ENCODE data around the gene DNPH1. TPM values are rescaled to one million over a fixed set of nuclear protein-coding genes. Genes with fewer than 3 reads are reported as not detected.

Gene DNPH1
- total and polyA plus RNA-seq, 2 donors (not counting 3 experiments of a cell fraction or from before 2014, with no cell fraction given) = 37.7 to 120 TPM

DNA sequence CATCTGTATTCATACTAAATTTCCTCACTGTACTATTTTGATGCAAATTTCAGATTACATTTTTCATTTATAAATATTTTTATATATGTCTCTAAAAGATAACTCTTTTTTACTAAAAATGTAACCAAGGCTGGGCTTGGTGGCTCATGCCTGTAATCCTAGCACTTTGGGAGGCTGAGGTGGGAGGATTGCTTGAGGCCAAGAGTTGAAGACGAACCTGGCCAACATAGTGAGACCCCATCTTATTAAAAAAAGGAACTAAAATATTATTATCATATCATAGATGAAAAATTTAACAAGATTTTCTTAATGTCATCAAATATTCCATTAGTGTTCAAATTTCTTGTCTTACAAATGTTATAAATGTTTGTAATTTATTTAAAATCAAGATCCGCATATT, 6.6 kb upstream of the DNPH1 start:
- Histone ChIP-seq H3K4me3 (replicated peaks in 1 of 3; ENCODE audit: insufficient read depth in 1 of 3, low read depth in 1 of 3, low read length in 3 of 3) (no peak overlapping the region), H3K9ac (replicated peaks; ENCODE audit: extremely low read depth, insufficient read depth, low read length) (no peak overlapping the region), H3K9me1 (replicated peaks; ENCODE audit: control insufficient read depth, extremely low read depth, insufficient read depth, low read length) (no peaks in the 10 kb centered on the region), H3K9me3 (replicated peaks; ENCODE audit: control insufficient read depth, insufficient read depth, low read length) (no peaks in the 10 kb centered on the region), H4K20me1 (replicated peaks; ENCODE audit: control insufficient read depth, extremely low read depth, insufficient read depth, low read length) (no peaks in the 10 kb centered on the region), H3K36me3 (ENCODE audit: control insufficient read depth in 2 of 2, extremely low read depth in 1 of 2, insufficient read depth in 2 of 2, low read length in 2 of 2) (no peaks in the 10 kb centered on the region), H3K4me2 (ENCODE audit: insufficient read depth, low read length) (no peak overlapping the region), H3K27ac (ENCODE audit: insufficient read depth, low read depth, low read length) (no peak overlapping the region), H3K79me2 (ENCODE audit: control insufficient read depth, insufficient read depth, low read length) (no peaks in the 10 kb centered on the region), H2AFZ (ENCODE audit: low read depth, low read length) (no peak overlapping the region), H3K27me3 (ENCODE audit: control insufficient read depth in 2 of 2, insufficient read depth in 2 of 2, low read length in 2 of 2) (peaks cover 18 to 25% of the 10 kb centered on the region in 2 experiments), H3K4me1 (ENCODE audit: control insufficient read depth, extremely low read depth, insufficient read depth, low read length) (no peaks in the 10 kb centered on the region)
- dilution Hi-C loops (cut with MboI; ENCODE audit: extremely low pct_ligation_motif_present, low sequenced_read_pairs) = no loop called here
- TF ChIP-seq MYC (IDR thresholded peaks at IDR 0.05; ENCODE audit: low read depth, low read length) = no peak
- TF ChIP-seq, protein P1, sequence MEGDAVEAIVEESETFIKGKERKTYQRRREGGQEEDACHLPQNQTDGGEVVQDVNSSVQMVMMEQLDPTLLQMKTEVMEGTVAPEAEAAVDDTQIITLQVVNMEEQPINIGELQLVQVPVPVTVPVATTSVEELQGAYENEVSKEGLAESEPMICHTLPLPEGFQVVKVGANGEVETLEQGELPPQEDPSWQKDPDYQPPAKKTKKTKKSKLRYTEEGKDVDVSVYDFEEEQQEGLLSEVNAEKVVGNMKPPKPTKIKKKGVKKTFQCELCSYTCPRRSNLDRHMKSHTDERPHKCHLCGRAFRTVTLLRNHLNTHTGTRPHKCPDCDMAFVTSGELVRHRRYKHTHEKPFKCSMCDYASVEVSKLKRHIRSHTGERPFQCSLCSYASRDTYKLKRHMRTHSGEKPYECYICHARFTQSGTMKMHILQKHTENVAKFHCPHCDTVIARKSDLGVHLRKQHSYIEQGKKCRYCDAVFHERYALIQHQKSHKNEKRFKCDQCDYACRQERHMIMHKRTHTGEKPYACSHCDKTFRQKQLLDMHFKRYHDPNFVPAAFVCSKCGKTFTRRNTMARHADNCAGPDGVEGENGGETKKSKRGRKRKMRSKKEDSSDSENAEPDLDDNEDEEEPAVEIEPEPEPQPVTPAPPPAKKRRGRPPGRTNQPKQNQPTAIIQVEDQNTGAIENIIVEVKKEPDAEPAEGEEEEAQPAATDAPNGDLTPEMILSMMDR (IDR thresholded peaks at IDR 0.05; ENCODE audit: extremely low read depth in 1 of 2, insufficient read depth in 1 of 2, low read depth in 1 of 2, low read length in 2 of 2) = no peak
- TF ChIP-seq FOS (IDR thresholded peaks at IDR 0.05; ENCODE audit: borderline replicate concordance, insufficient read depth, low read length) = no peak
- no peak for TF ChIP-seq POLR2A (IDR thresholded peaks at IDR 0.05; ENCODE audit: low read depth, low read length)
- TF ChIP-seq POLR2AphosphoS5 (IDR thresholded peaks at IDR 0.05; ENCODE audit: insufficient read depth, low read depth, low read length) = no peak
- TF ChIP-seq GATA2 (IDR thresholded peaks at IDR 0.05; ENCODE audit: insufficient read depth, insufficient read length, low read depth, low read length) = no peak
- TF ChIP-seq EZH2 (IDR thresholded peaks at IDR 0.05; ENCODE audit: borderline replicate concordance, low read depth, low read length, severe bottlenecking) = no peak
- no peak for TF ChIP-seq MAX (IDR thresholded peaks at IDR 0.05; ENCODE audit: insufficient read depth, insufficient read length)
- no peak for TF ChIP-seq JUN (IDR thresholded peaks at IDR 0.05; ENCODE audit: borderline replicate concordance, insufficient read depth, insufficient read length, low read depth)
- BruUV-seq (replicated peaks) = no TSS peak
- POLR2A ChIA-PET = no interaction called here
- intact Hi-C loops (cut with micrococcal nuclease) = no loop called here
- DNase-seq (ENCODE audit: low read depth, low spot score) = no peak
- CTCF ChIA-PET = no interaction called here
- FAIRE-seq = no peak
